ENCODE measurements around the gene THSD7B.
"Not testable (repeated sequence)": the region's sequence is repeated elsewhere in the genome, so short reads cannot be mapped to it uniquely, and the experiment has no call there.

The THSD7B gene

DNA sequence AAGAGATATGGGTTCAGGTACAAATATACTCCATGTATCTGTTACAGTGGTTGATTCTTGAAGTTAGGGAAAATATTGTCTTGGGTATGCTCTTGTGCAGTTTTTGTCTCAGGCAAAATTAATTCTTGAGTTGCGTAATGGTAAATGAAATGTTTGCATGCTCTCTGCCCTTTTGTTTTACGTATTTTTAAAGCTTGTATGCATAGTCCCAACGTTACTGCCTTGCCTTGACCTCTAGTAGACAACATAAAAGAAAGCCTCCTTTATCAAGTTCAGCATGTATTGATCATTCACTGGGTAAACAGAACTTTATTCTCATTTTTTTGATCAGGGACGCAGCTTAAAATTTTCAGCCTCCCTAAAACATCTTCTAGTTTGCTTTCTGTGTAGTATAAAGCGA lies 283.1 kb downstream of the THSD7B start:
- TF ChIP-seq, protein P1, sequence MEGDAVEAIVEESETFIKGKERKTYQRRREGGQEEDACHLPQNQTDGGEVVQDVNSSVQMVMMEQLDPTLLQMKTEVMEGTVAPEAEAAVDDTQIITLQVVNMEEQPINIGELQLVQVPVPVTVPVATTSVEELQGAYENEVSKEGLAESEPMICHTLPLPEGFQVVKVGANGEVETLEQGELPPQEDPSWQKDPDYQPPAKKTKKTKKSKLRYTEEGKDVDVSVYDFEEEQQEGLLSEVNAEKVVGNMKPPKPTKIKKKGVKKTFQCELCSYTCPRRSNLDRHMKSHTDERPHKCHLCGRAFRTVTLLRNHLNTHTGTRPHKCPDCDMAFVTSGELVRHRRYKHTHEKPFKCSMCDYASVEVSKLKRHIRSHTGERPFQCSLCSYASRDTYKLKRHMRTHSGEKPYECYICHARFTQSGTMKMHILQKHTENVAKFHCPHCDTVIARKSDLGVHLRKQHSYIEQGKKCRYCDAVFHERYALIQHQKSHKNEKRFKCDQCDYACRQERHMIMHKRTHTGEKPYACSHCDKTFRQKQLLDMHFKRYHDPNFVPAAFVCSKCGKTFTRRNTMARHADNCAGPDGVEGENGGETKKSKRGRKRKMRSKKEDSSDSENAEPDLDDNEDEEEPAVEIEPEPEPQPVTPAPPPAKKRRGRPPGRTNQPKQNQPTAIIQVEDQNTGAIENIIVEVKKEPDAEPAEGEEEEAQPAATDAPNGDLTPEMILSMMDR (conservative IDR thresholded peaks at IDR 0.05; ENCODE audit: low read depth), result no peak
- POLR2A ChIA-PET (ENCODE audit: low non-redundant PET), result no interaction called here
- CTCF ChIA-PET, result no interaction called here
- H3K27ac ChIP-seq, result no peak overlapping the region
- DNase-seq (ENCODE audit: low spot score), result no peak

DNA sequence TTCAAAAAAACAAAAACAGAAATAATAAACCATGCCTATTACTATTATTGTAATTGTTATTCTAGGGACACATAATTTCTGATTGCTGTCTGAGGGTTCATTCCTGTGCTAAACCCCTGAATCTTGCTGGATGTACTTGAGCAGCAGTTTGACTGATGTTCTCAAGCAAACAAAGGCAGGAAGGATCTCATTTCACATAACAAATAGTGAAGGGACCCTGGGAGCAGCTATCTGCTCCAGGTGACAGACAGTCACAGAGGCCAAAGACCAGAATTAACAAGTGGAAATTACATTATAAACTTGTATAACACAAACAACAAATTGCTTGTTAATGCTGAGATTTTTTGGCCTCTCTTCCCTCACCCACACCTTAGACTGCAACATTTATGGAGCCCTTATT lies 284.2 kb downstream of the THSD7B start:
- H3K27ac ChIP-seq, result no peak overlapping the region
- DNase-seq (ENCODE audit: low spot score), result no peak
- ChIA-PET POLR2A (ENCODE audit: low non-redundant PET) (no interaction called here), CTCF (no interaction called here)
- TF ChIP-seq, protein P1 (conservative IDR thresholded peaks at IDR 0.05; ENCODE audit: low read depth), result no peak

DNA sequence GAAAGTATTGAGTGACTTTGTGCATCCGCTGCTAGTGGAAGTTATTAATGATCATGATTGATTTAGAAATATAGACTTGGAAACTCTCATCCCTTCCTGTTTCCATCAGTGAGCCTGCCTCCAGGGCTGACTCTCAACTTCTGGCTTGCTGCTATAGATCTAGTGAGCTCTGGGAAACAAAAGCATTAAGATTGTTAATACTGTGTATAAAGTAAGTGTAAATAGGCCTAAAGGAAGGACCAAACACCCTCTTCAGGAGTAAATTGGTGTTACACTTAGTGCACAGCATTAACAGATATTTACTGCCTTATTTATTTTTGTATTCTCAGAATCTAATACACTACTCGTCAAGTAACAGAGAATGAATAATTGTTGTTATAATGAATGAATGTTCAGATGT lies 285.6 kb downstream of the THSD7B start:
- H3K27ac ChIP-seq, result no peak overlapping the region
- TF ChIP-seq, protein P1 (conservative IDR thresholded peaks at IDR 0.05; ENCODE audit: low read depth), result no peak
- CTCF ChIA-PET, result interaction anchor here (0.6 to 1.3 kb wide), 3 partner anchors 118 to 804 kb away, joined by 3 to 4 read pairs (median 4); no protein-coding TSS in a partner anchor
- DNase-seq (ENCODE audit: low spot score), result peak; percentile 4
- POLR2A ChIA-PET (ENCODE audit: low non-redundant PET), result no interaction called here

DNA sequence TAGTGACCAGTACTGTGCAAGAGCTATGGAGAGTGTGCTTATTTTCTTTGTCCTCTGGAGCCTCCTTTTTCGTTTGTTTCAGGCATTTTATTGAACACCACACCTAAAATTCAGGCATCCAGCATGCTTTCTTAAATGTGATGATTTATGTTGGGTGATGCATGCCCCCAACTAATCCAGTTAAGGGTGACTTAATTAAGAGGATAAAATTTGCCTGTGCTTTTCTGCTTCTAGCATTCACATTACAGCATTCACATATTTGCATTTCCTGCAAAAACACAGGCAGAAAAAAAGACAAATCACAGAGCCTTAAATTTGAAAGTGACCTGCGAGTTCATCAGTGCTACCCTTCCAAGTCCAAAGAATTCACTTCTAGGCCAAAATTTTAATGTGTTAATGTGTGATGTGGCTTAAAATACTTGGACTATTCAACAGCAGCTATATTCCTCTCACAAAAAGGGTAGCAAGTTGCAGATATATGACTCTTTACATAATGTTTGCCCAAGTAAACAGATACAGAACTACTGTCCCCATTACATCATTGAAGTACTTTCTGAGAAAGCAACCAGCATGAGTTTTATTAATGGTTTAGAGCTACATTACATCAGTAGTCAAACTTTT lies 286.5 kb downstream of the THSD7B start:
- no peak overlapping the region for H3K27ac ChIP-seq
- TF ChIP-seq, protein P1 (conservative IDR thresholded peaks at IDR 0.05; ENCODE audit: low read depth), result no peak
- CTCF ChIA-PET, result interaction anchor here (0.5 to 1.3 kb wide), 2 partner anchors 119 to 184 kb away, joined by 3 to 6 read pairs; no protein-coding TSS in a partner anchor
- no peak for DNase-seq (ENCODE audit: low spot score)
- POLR2A ChIA-PET (ENCODE audit: low non-redundant PET), result no interaction called here

DNA sequence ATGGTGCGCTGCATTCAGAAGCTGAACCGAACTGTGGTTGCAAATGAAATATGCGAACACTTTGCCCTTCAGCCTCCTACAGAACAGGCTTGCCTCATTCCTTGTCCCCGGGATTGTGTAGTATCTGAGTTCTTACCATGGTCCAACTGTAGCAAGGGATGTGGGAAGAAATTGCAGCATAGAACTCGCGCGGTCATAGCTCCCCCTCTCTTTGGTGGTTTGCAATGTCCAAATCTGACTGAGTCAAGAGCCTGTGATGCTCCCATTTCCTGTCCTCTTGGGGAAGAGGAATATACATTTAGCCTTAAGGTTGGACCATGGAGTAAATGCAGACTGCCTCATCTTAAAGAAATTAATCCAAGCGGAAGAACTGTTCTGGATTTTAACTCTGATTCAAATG lies 291.4 kb downstream of the THSD7B start:
- ChIA-PET CTCF (interaction anchor here (0.6 kb wide), 1 partner anchor 601 kb away, joined by 3 read pairs; no protein-coding TSS in a partner anchor), POLR2A (ENCODE audit: low non-redundant PET) (no interaction called here)
- no peak overlapping the region for H3K27ac ChIP-seq
- no peak for DNase-seq (ENCODE audit: low spot score)
- TF ChIP-seq, protein P1 (conservative IDR thresholded peaks at IDR 0.05; ENCODE audit: low read depth), result no peak

DNA sequence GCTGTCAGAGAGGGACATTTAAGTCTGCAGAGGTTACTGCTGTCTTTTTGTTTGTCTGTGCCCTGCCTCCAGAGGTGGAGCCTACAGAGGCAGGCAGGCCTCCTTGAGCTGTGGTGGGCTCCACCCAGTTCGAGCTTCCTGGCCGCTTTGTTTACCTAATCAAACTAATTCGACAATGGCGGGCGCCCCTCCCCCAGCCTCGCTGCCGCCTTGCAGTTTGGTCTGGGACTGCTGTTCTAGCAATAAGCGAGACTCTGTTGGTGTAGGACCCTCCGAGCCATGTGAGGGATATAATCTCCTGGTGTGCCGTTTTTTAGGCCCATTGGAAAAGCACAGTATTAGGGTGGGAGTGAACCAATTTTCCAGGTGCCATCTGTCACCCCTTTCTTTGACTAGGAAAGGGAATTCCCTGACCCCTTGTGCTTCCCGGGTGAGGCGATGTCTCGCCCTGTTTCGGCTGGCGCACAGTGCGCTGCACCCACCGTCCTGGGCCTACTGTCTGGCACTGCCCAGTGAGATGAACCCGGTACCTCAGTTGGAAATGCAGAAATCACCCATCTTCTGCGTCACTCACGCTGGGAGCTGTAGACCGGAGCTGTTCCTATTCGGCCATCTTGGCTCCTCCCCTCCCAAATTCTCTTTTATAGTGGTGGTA lies 310.9 kb downstream of the THSD7B start:
- CTCF ChIA-PET; POLR2A ChIA-PET (ENCODE audit: low non-redundant PET); H3K27ac ChIP-seq; DNase-seq (ENCODE audit: low spot score): not testable (repeated sequence)

DNA sequence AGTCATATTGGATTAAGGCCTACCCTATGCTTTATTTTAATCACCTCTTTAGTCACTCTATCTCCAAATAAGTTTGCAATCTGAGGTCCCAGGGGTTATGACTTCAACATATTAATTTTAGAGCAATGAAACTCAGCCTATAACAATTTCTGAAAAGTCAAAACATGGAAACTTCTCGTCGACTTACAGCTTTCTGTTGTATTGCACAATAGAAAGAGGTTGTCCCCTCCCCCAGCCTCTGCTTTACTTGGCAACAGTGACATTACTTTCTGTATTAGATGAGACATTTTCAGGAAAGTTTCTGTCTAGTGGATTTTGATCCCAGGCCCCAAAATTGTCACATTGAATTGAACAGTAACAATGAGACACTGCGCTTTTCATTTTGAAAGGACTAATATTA lies 326.4 kb downstream of the THSD7B start:
- ChIA-PET CTCF (no interaction called here), POLR2A (ENCODE audit: low non-redundant PET) (no interaction called here)
- H3K27ac ChIP-seq, result no peak overlapping the region
- TF ChIP-seq, protein P1 (conservative IDR thresholded peaks at IDR 0.05; ENCODE audit: low read depth), result no peak
- DNase-seq (ENCODE audit: low spot score), result no peak

All from RWPE1 (cell line).